GM15510 (cell line): Measurements from ENCODE around the gene SUV39H1.
A peak's percentile ranks its signal among the peaks of the same experiment; 100 is the strongest.

Experiments used
- POLR2A ChIP-seq: IDR thresholded peaks from 3 replicates; pipeline ENCODE4 v1.6.1; 2011; ENCODE audit warnings: borderline replicate concordance; ENCODE audit not compliant: insufficient read length; ENCODE audit errors: extremely low read depth

The SUV39H1 gene

GRCh38 chrX:48696301-48696908, at the start of gene SUV39H1:
SUV39H1 (plus strand) TSS chrX:48696734; CDS start chrX:48696785, 51 bp downstream.
- peak; percentile 73 for TF ChIP-seq POLR2A

- no peak for TF ChIP-seq POLR2A
These were observed 48.2 kb upstream of the SUV39H1 start for GRCh38 chrX:48648336-48648751.

GRCh38 chrX:48649102-48649501, 47.4 kb upstream of the SUV39H1 start:
- no peak for TF ChIP-seq POLR2A

- TF ChIP-seq POLR2A = no peak
These were observed 33.3 kb upstream of the SUV39H1 start for GRCh38 chrX:48663241-48663640.

- TF ChIP-seq POLR2A = no peak
These were observed 32.4 kb upstream of the SUV39H1 start for GRCh38 chrX:48664156-48664555.

- TF ChIP-seq POLR2A = no peak
These were observed 30.5 kb upstream of the SUV39H1 start for GRCh38 chrX:48665991-48666390.

GRCh38 chrX:48666649-48667048, 29.9 kb upstream of the SUV39H1 start:
- TF ChIP-seq POLR2A = no peak

- TF ChIP-seq POLR2A = no peak
These were observed 29.0 kb upstream of the SUV39H1 start for GRCh38 chrX:48667509-48667908.

- peak; percentile 69 for TF ChIP-seq POLR2A
These were observed 20.2 kb upstream of the SUV39H1 start for GRCh38 chrX:48676106-48676892.

GRCh38 chrX:48676893-48677270, 19.7 kb upstream of the SUV39H1 start:
- TF ChIP-seq POLR2A = no peak

GRCh38 chrX:48677516-48677915, 19.0 kb upstream of the SUV39H1 start:
- no peak for TF ChIP-seq POLR2A

- TF ChIP-seq POLR2A = no peak
These were observed 14.9 kb upstream of the SUV39H1 start for GRCh38 chrX:48681539-48682183.

- peak; percentile 58 for TF ChIP-seq POLR2A
These were observed 13.0 kb upstream of the SUV39H1 start, which contains the start of gene WAS for GRCh38 chrX:48683411-48683982. WAS (plus strand) TSS chrX:48683799; CDS start chrX:48683854, 55 bp downstream.

GRCh38 chrX:48684134-48684533, 12.4 kb upstream of the SUV39H1 start:
- TF ChIP-seq POLR2A = no peak

- no peak for TF ChIP-seq POLR2A
These were observed 11.1 kb upstream of the SUV39H1 start for GRCh38 chrX:48685416-48685815.

- no peak for TF ChIP-seq POLR2A
These were observed 7.9 kb upstream of the SUV39H1 start for GRCh38 chrX:48688531-48689150.
